Spleen (tissue), 7 donors: ENCODE measurements around the gene NBEA.

Experiments
- POLR2A ChIP-seq, 3 donors: fragments of 450-650 bp; IDR thresholded peaks; one replicate each; pipeline ENCODE4 v1.5.1; 2017; ENCODE audit warnings: antibody characterized with exemption in 3 of 3, mild to moderate bottlenecking in 1 of 3
- TF ChIP-seq, protein P1 (sequence below), 11 experiments: fragments of 200-600 bp in 7 of 11; fragments of 450-650 bp in 4 of 11; sonication (generic) in 4 of 11; IDR thresholded peaks in 8 of 11; conservative IDR thresholded peaks in 3 of 11; 1 replicate in 7 of 11; 2 replicates in 4 of 11; pipeline versions ENCODE4 v1.4.0 to v1.8.0; 2016 to 2021; ENCODE audit warnings: antibody characterized with exemption in 11 of 11, inconsistent platforms in 4 of 11, mild to moderate bottlenecking in 1 of 11
- donor health status: DM: no; HTN: no; CAD: no; lungs with moderate emphysema.
- donor health status: DM: no; HTN: no; CAD: no.
- donor health status: DM: no; HTN: no; CAD: no.

DNA sequence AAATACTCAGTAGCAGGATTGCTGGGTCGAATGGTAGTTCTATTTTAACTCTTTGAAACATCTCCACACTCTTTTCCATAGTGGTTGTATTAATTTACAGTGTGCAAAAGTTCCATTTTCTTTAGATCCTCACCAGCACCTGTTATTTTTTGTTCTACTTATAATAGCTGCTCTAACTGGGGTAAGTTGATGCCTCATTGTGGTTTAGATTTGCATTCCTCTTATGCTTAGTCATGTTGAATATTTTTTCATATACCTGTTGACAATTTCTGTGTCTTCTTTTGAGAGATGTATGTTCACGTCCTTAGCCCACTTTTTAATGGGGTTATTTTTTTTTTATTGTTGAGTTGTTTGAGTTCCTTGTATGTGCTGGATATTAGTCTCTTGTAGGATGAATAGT is 144.6 kb downstream of the NBEA start:
- TF ChIP-seq, protein P1, sequence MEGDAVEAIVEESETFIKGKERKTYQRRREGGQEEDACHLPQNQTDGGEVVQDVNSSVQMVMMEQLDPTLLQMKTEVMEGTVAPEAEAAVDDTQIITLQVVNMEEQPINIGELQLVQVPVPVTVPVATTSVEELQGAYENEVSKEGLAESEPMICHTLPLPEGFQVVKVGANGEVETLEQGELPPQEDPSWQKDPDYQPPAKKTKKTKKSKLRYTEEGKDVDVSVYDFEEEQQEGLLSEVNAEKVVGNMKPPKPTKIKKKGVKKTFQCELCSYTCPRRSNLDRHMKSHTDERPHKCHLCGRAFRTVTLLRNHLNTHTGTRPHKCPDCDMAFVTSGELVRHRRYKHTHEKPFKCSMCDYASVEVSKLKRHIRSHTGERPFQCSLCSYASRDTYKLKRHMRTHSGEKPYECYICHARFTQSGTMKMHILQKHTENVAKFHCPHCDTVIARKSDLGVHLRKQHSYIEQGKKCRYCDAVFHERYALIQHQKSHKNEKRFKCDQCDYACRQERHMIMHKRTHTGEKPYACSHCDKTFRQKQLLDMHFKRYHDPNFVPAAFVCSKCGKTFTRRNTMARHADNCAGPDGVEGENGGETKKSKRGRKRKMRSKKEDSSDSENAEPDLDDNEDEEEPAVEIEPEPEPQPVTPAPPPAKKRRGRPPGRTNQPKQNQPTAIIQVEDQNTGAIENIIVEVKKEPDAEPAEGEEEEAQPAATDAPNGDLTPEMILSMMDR (IDR thresholded peaks at IDR 0.05 in 8 of 11, conservative IDR thresholded peaks at IDR 0.05 in 3 of 11) = no peak
- no peak for TF ChIP-seq POLR2A (IDR thresholded peaks at IDR 0.05)
